SU-DHL-6 (cell line): ENCODE results near the gene CSNK1D.

ENCODE experiments used
- EZH2phosphoT487 ChIP-seq: fragments of 200-600 bp; sonication (generic), shearing (Covaris generic); conservative IDR thresholded peaks from 2 replicates; pipeline ENCODE4 v1.6.1; 2018; ENCODE audit warnings: mild to moderate bottlenecking, antibody characterized with exemption, low read length, moderate library complexity, mixed read lengths
- TF ChIP-seq, protein P1 (sequence below): fragments of 200-600 bp; sonication (generic); IDR thresholded peaks from one replicate; pipeline ENCODE4 v1.5.1; 2017; ENCODE audit warnings: antibody characterized with exemption, mild to moderate bottlenecking, low read length, moderate library complexity; ENCODE audit not compliant: insufficient read depth, poor library complexity, severe bottlenecking

GRCh38 chr17:82303944-82304808 is 30.7 kb upstream of the CSNK1D start:
- TF ChIP-seq, protein P1, sequence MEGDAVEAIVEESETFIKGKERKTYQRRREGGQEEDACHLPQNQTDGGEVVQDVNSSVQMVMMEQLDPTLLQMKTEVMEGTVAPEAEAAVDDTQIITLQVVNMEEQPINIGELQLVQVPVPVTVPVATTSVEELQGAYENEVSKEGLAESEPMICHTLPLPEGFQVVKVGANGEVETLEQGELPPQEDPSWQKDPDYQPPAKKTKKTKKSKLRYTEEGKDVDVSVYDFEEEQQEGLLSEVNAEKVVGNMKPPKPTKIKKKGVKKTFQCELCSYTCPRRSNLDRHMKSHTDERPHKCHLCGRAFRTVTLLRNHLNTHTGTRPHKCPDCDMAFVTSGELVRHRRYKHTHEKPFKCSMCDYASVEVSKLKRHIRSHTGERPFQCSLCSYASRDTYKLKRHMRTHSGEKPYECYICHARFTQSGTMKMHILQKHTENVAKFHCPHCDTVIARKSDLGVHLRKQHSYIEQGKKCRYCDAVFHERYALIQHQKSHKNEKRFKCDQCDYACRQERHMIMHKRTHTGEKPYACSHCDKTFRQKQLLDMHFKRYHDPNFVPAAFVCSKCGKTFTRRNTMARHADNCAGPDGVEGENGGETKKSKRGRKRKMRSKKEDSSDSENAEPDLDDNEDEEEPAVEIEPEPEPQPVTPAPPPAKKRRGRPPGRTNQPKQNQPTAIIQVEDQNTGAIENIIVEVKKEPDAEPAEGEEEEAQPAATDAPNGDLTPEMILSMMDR, result no peak
- TF ChIP-seq EZH2phosphoT487, result no peak
